Chondrocyte (in vitro differentiated cells): Measurements from ENCODE around the gene NUAK1. TPM values are rescaled to one million over a fixed set of nuclear protein-coding genes. Genes with fewer than 3 reads are reported as not detected.

Experiments
- DNase-seq: peaks from one replicate; pipeline ENCODE4 v3.0.0; 2021; ENCODE audit warnings: mixed read lengths, low spot score
- H3K27ac Mint-ChIP-seq: one replicate; pipeline ENCODE4 v1.8.0; 2021; ENCODE audit warnings: mild to moderate bottlenecking, moderate library complexity, mixed read lengths; ENCODE audit not compliant: unreplicated experiment
- H3K27me3 Mint-ChIP-seq: 2 replicates; pipeline ENCODE4 v1.8.0; 2021; ENCODE audit warnings: low read depth, mixed read lengths
- H3K36me3 Mint-ChIP-seq: 2 replicates; pipeline ENCODE4 v1.8.0; 2021; ENCODE audit warnings: low read depth, mixed read lengths
- H3K4me1 Mint-ChIP-seq: 2 replicates; pipeline ENCODE4 v1.8.0; 2021; ENCODE audit warnings: low read depth, mild to moderate bottlenecking, mixed read lengths
- H3K4me3 Mint-ChIP-seq: one replicate; pipeline ENCODE4 v1.8.0; 2021; ENCODE audit warnings: mild to moderate bottlenecking, moderate library complexity, mixed read lengths; ENCODE audit not compliant: unreplicated experiment
- H3K9me3 Mint-ChIP-seq: 2 replicates; pipeline ENCODE4 v1.8.0; 2021; ENCODE audit warnings: low read depth, mixed read lengths
- total RNA-seq: library from RNA; stranded (reverse); gene quantifications from 3 replicates; pipeline ENCODE4 v1.2.1, GENCODE V29; 2021
- TF ChIP-seq, protein P1 (sequence below): fragments of 200-600 bp; sonication (generic); IDR thresholded peaks from 2 replicates; pipeline ENCODE4 v1.5.0; 2021; ENCODE audit warnings: antibody characterized with exemption, mild to moderate bottlenecking, moderate library complexity

The NUAK1 gene
- total RNA-seq, 1 donor from 2014 or later: 78.1 TPM

DNA sequence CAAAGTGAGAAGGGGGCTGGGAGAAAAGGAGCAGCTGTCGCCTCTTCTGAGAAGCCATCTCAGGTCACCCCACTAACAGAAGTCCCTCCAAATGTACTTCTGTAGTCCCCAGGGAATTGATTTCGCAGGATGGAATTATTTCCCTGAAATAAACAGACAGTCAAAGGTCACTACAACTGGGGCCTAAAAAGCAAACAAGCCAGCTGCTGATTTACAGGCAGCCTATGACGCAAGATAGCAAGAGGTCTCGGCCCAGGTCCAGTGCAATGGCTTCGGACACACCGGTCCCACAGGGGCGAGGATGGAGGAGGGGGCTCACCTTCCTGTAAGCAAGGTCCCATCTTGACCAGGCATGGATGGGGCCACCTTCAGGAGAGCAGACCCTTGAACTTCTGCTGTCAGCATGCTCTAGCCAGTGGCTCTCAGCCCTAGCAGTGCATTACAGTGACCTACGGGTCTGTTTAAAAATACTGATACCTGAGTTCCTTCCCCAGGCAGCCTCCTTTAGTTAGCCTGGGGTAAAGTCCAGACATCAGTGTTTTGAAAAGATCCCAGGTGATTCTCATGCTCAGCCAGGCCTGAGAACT is 18.1 kb downstream of the NUAK1 start:
- Mint-ChIP-seq H3K4me3 (no peak overlapping the region), H3K9me3 (no peaks in the 10 kb centered on the region), H3K27ac (peak overlapping the region; percentile 89), H3K4me1 (peaks cover 98% of the 10 kb centered on the region), H3K36me3 (peaks cover 5% of the 10 kb centered on the region), H3K27me3 (no peaks in the 10 kb centered on the region)
- DNase-seq: no peak
- TF ChIP-seq, protein P1, sequence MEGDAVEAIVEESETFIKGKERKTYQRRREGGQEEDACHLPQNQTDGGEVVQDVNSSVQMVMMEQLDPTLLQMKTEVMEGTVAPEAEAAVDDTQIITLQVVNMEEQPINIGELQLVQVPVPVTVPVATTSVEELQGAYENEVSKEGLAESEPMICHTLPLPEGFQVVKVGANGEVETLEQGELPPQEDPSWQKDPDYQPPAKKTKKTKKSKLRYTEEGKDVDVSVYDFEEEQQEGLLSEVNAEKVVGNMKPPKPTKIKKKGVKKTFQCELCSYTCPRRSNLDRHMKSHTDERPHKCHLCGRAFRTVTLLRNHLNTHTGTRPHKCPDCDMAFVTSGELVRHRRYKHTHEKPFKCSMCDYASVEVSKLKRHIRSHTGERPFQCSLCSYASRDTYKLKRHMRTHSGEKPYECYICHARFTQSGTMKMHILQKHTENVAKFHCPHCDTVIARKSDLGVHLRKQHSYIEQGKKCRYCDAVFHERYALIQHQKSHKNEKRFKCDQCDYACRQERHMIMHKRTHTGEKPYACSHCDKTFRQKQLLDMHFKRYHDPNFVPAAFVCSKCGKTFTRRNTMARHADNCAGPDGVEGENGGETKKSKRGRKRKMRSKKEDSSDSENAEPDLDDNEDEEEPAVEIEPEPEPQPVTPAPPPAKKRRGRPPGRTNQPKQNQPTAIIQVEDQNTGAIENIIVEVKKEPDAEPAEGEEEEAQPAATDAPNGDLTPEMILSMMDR: no peak

DNA sequence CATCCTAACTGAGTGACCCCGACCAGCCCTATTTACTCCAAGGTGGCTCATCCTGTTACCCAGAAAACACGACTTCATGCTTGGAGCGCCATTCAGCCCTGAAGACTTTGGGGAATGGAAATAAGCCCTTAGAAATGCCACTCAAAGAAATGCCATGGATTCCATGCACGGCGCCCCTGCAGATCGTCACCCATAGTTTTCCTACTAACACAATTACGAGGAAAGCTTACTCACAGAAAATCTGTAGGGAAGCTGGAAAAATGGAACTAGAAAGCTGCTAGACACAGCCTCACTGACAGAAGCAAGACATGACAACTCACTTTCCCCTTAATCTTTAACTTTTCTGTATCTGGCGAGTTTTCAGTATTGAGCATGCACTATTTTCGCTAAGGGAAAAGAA is 19.5 kb downstream of the NUAK1 start:
- DNase-seq: no peak
- Mint-ChIP-seq H3K36me3 (peaks cover 5% of the 10 kb centered on the region), H3K4me1 (peaks cover 98% of the 10 kb centered on the region), H3K4me3 (peak overlapping the region; percentile 31), H3K27ac (peak overlapping the region; percentile 88), H3K9me3 (no peaks in the 10 kb centered on the region), H3K27me3 (no peaks in the 10 kb centered on the region)
- TF ChIP-seq, protein P1: no peak

- H3K27ac Mint-ChIP-seq: peak overlapping the region; percentile 88
- no peak overlapping the region for H3K4me3 Mint-ChIP-seq
- TF ChIP-seq, protein P1: no peak
- H3K36me3 Mint-ChIP-seq: peaks cover 5% of the 10 kb centered on the region
- DNase-seq: no peak
- peaks cover 98% of the 10 kb centered on the region for H3K4me1 Mint-ChIP-seq
- H3K9me3 Mint-ChIP-seq: no peaks in the 10 kb centered on the region
- no peaks in the 10 kb centered on the region for H3K27me3 Mint-ChIP-seq
Measured at GRCh38 chr12:106118381-106119130, 20.2 kb downstream of the NUAK1 start.

GRCh38 chr12:106115440-106115839 is 23.3 kb downstream of the NUAK1 start:
- H3K9me3 Mint-ChIP-seq: no peaks in the 10 kb centered on the region
- H3K27ac Mint-ChIP-seq: peak overlapping the region; percentile 97
- no peaks in the 10 kb centered on the region for H3K27me3 Mint-ChIP-seq
- DNase-seq: no peak
- H3K4me3 Mint-ChIP-seq: no peak overlapping the region
- peaks cover 2% of the 10 kb centered on the region for H3K36me3 Mint-ChIP-seq
- peaks cover 98% of the 10 kb centered on the region for H3K4me1 Mint-ChIP-seq
- TF ChIP-seq, protein P1: no peak

DNA sequence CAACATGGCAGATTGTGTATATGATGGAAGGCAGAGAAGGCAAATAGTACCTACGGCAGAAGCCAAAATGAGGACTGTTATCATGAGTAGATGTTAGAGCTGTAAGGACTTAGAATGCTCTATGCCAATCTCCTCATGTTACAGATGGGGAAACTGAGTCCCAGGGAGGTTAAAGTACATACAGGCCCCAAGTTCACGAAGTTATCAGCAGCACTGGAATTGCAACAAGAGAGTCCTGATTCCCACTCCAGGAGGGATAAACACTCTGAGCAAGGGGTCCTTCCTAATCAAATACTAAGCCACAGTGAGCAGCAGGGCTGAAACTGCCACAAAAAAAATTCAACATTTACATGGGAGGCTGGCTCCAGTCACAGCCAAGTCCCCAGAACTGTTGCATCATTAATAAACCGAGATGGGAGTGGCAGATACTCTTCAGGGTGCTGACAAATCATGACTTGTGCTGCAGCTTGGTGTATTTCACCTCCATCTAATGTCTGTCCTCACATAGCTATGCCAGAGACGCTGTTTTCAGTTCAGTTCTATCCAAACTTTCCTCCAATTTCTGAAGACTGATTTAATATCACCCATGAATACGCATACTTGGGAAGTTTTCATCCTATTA is 24.2 kb downstream of the NUAK1 start:
- Mint-ChIP-seq H3K4me3 (no peak overlapping the region), H3K27ac (peak overlapping the region; percentile 97), H3K4me1 (peaks cover 100% of the 10 kb centered on the region), H3K36me3 (peaks cover 2% of the 10 kb centered on the region), H3K27me3 (no peaks in the 10 kb centered on the region), H3K9me3 (no peaks in the 10 kb centered on the region)
- TF ChIP-seq, protein P1: no peak
- DNase-seq: no peak
